Transverse colon (tissue), 4 donors: ENCODE measurements around the gene RSAD2. TPM values are rescaled to one million over a fixed set of nuclear protein-coding genes. Genes with fewer than 3 reads are reported as not detected.

Experiments
- DNase-seq: peaks from one replicate; pipeline ENCODE4 v3.0.0-alpha.2; 2019
- H3K27ac ChIP-seq, 4 donors: fragments of 200-600 bp; sonication (generic); 2 replicates each; pipeline ENCODE4 v1.5.1; 2016 to 2018; ENCODE audit warnings: inconsistent platforms in 4 of 4
- H3K27me3 ChIP-seq: fragments of 200-600 bp; sonication (generic); 2 replicates; pipeline ENCODE4 v1.5.1; 2017; ENCODE audit warnings: inconsistent platforms
- H3K36me3 ChIP-seq, 4 donors: fragments of 200-600 bp; sonication (generic); 2 replicates each; pipeline ENCODE4 v1.5.1; 2017 to 2019; ENCODE audit warnings: inconsistent platforms in 4 of 4
- H3K4me1 ChIP-seq, 4 donors: fragments of 200-600 bp; sonication (generic); 2 replicates each; pipeline ENCODE4 v1.5.1; 2017 to 2020; ENCODE audit warnings: inconsistent platforms in 4 of 4
- H3K4me3 ChIP-seq, 4 donors: fragments of 200-600 bp; sonication (generic); 1 replicate in 1 of 4; 2 replicates in 3 of 4; pipeline versions ENCODE4 v1.5.1 to v1.6.1; 2017 to 2019; ENCODE audit warnings: inconsistent platforms in 4 of 4
- H3K9me3 ChIP-seq, 2 donors: fragments of 200-600 bp; sonication (generic); 2 replicates each; pipeline ENCODE4 v1.5.1; 2017 to 2019; ENCODE audit warnings: inconsistent platforms in 2 of 2
- CTCF ChIP-seq, 5 experiments: fragments of 200-600 bp in 3 of 5; fragments of 450-650 bp in 2 of 5; sonication (generic) in 3 of 5; IDR thresholded peaks; 1 replicate in 2 of 5; 2 replicates in 3 of 5; pipeline ENCODE4 v1.5.1; 2016 to 2017; ENCODE audit warnings: antibody characterized with exemption in 5 of 5, inconsistent platforms in 3 of 5, mild to moderate bottlenecking in 2 of 5, moderate library complexity in 1 of 5
- EP300 ChIP-seq: sonication (generic); formaldehyde crosslinking; IDR thresholded peaks from one replicate; pipeline ENCODE4 v1.6.1; 2017; ENCODE audit warnings: antibody characterized with exemption, low read depth
- POLR2A ChIP-seq: fragments of 450-650 bp; IDR thresholded peaks from one replicate; pipeline ENCODE4 v1.6.1; 2016; ENCODE audit warnings: antibody characterized with exemption, mild to moderate bottlenecking, moderate library complexity
- POLR2AphosphoS5 ChIP-seq, 3 donors: sonication (generic); formaldehyde crosslinking; IDR thresholded peaks; one replicate each; pipeline ENCODE4 v1.6.1; 2016; ENCODE audit warnings: antibody characterized with exemption in 3 of 3
- WGBS, 2 donors: methylation state at CpG; one replicate each; pipeline ENCODE4 v1.1.5; 2018; ENCODE audit warnings: low coverage in 1 of 2; 5-methylcytosine and 5-hydroxymethylcytosine counted together
- in situ Hi-C, 4 donors: fragments of 200-750 bp; cut with MboI; loops; one replicate each; pipeline versions ENCODE4 v1.15.0 to v1.15.1; 2017; ENCODE audit warnings: low sequenced_read_pairs in 3 of 4, low pct_ligation_motif_present in 1 of 4, low pct_unique_long_range_greater_than_20kb in 1 of 4
- intact Hi-C: fragments of 100-400 bp; cut with DNase I; formaldehyde crosslinking; loops from one replicate; pipeline ENCODE4 v1.15.1; 2023; ENCODE audit warnings: low total_unique reads
- total RNA-seq, 4 donors: library from RNA; depleted of rRNA; stranded (reverse); fragments of >200 nt; gene quantifications; one replicate each; pipeline ENCODE4 v1.1.0, GENCODE V29; 2016

The RSAD2 gene
- total RNA-seq, 4 donors from 2014 or later, result 4.2 to 7.1 (median 5.4) TPM; not detected in 1

GRCh38 chr2:6923319-6923718 is 45.7 kb downstream of the RSAD2 start:
- no peak overlapping the region for H3K4me3 ChIP-seq
- intact Hi-C loops, result no loop called here
- no peaks in the 10 kb centered on the region for H3K27me3 ChIP-seq
- DNase-seq, result no peak
- H3K36me3 ChIP-seq, result no peaks in the 10 kb centered on the region
- H3K9me3 ChIP-seq, result no peaks in the 10 kb centered on the region
- no peak for TF ChIP-seq POLR2A
- no peak for TF ChIP-seq POLR2AphosphoS5 (IDR thresholded peaks at IDR 0.05)
- TF ChIP-seq EP300, result no peak
- TF ChIP-seq CTCF (IDR thresholded peaks at IDR 0.05), result no peak
- 86 to 89% methylated on average over 3 to 10 of the region's 10 CpGs for WGBS, 2 donors
- H3K4me1 ChIP-seq, result peaks cover 0 to 12% (median 3%) of the 10 kb centered on the region in 4 donors
- no peak overlapping the region for H3K27ac ChIP-seq
- in situ Hi-C loops, result loop anchor here in 1 of 4 donors (25.0 kb wide), 1 partner anchor 89 kb away; no protein-coding TSS in a partner anchor

GRCh38 chr2:6924101-6924923 is 46.7 kb downstream of the RSAD2 start:
- Histone ChIP-seq H3K4me1 (peaks cover 0 to 8% (median 3%) of the 10 kb centered on the region in 4 donors), H3K4me3 (no peak overlapping the region), H3K27me3 (no peaks in the 10 kb centered on the region), H3K9me3 (no peaks in the 10 kb centered on the region), H3K27ac (no peak overlapping the region), H3K36me3 (no peaks in the 10 kb centered on the region)
- TF ChIP-seq POLR2A (no peak), EP300 (no peak), CTCF (IDR thresholded peaks at IDR 0.05) (no peak), POLR2AphosphoS5 (IDR thresholded peaks at IDR 0.05) (no peak)
- intact Hi-C loops (no loop called here), in situ Hi-C loops (loop anchor here in 1 of 4 donors (25.0 kb wide), 1 partner anchor 88 kb away; no protein-coding TSS in a partner anchor)
- WGBS, 2 donors, result 90 to 94% methylated on average over 12 to 19 of the region's 19 CpGs
- DNase-seq, result no peak

- no peaks in the 10 kb centered on the region for H3K36me3 ChIP-seq
- no peaks in the 10 kb centered on the region for H3K27me3 ChIP-seq
- WGBS, 2 donors, result 88% methylated on average over 7 of the region's 7 CpGs; no CpG with 5 or more reads in 1 of the 2 donors
- no peak overlapping the region for H3K27ac ChIP-seq
- in situ Hi-C loops, result loop anchor here in 1 of 4 donors (25.0 kb wide), 1 partner anchor 87 kb away; no protein-coding TSS in a partner anchor
- no peak overlapping the region for H3K4me3 ChIP-seq
- H3K9me3 ChIP-seq, result no peaks in the 10 kb centered on the region
- H3K4me1 ChIP-seq, result peaks cover 0 to 8% (median 3%) of the 10 kb centered on the region in 4 donors
- TF ChIP-seq POLR2A, result no peak
- no peak for TF ChIP-seq EP300
- intact Hi-C loops, result no loop called here
- no peak for DNase-seq
Observed at GRCh38 chr2:6924924-6925409, 47.4 kb downstream of the RSAD2 start.

- Histone ChIP-seq H3K36me3 (no peaks in the 10 kb centered on the region), H3K27me3 (no peaks in the 10 kb centered on the region), H3K4me1 (peaks cover 0 to 6% (median 1%) of the 10 kb centered on the region in 4 donors), H3K27ac (no peak overlapping the region), H3K9me3 (no peaks in the 10 kb centered on the region), H3K4me3 (no peak overlapping the region)
- TF ChIP-seq EP300 (no peak), CTCF (IDR thresholded peaks at IDR 0.05) (no peak), POLR2AphosphoS5 (IDR thresholded peaks at IDR 0.05) (no peak), POLR2A (no peak)
- WGBS, 2 donors, result 92 to 100% methylated on average over 5 to 14 of the region's 14 CpGs
- intact Hi-C loops (no loop called here), in situ Hi-C loops (no loop called here)
- DNase-seq, result no peak
Observed at GRCh38 chr2:6926071-6926732, 48.6 kb downstream of the RSAD2 start.
